Coronary artery (tissue), 2 donors: Measurements from ENCODE around the gene MYOM1.

ENCODE experiments used
- DNase-seq: peaks from one replicate; pipeline ENCODE4 v3.0.0-alpha.2; 2017; ENCODE audit warnings: low spot score
- H3K27ac ChIP-seq, 2 donors: fragments of 200-600 bp; sonication (generic); one replicate each; pipeline ENCODE4 v1.5.1; 2016 to 2019
- H3K4me3 ChIP-seq: fragments of 200-600 bp; sonication (generic); 2 replicates; pipeline ENCODE4 v1.5.1; 2016; ENCODE audit warnings: mild to moderate bottlenecking, moderate library complexity
- TF ChIP-seq, protein P1 (sequence below): fragments of 200-600 bp; sonication (generic); IDR thresholded peaks from one replicate; pipeline ENCODE4 v1.5.1; 2019; ENCODE audit warnings: antibody characterized with exemption

Gene MYOM1

GRCh38 chr18:3060667-3061580 is 158.8 kb downstream of the MYOM1 start:
- Histone ChIP-seq H3K27ac (peak overlapping the region in 1 of 2 donors; percentile 49), H3K4me3 (no peak overlapping the region)
- no peak for DNase-seq
- TF ChIP-seq, protein P1, sequence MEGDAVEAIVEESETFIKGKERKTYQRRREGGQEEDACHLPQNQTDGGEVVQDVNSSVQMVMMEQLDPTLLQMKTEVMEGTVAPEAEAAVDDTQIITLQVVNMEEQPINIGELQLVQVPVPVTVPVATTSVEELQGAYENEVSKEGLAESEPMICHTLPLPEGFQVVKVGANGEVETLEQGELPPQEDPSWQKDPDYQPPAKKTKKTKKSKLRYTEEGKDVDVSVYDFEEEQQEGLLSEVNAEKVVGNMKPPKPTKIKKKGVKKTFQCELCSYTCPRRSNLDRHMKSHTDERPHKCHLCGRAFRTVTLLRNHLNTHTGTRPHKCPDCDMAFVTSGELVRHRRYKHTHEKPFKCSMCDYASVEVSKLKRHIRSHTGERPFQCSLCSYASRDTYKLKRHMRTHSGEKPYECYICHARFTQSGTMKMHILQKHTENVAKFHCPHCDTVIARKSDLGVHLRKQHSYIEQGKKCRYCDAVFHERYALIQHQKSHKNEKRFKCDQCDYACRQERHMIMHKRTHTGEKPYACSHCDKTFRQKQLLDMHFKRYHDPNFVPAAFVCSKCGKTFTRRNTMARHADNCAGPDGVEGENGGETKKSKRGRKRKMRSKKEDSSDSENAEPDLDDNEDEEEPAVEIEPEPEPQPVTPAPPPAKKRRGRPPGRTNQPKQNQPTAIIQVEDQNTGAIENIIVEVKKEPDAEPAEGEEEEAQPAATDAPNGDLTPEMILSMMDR: no peak

DNA sequence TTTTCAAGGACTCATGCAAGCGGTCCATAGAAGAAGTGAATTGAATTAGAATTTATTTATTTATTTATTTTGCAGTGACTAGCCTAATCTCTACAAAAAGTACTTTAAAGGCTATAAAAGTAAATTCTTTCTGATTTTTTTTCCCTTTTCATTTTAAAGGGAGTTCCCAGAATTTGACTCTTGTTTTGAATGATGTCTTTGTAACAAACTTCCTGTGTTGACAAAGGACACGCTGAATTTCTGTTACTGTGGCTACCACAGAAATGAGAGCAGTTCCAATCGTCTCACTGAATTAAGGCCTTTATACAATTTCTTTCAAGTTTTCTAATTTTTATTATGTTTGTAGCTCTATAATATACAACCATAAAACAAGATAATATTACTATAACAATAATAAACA is 160.5 kb downstream of the MYOM1 start:
- no peak overlapping the region for H3K27ac ChIP-seq
- DNase-seq: no peak
- H3K4me3 ChIP-seq: no peak overlapping the region

DNA sequence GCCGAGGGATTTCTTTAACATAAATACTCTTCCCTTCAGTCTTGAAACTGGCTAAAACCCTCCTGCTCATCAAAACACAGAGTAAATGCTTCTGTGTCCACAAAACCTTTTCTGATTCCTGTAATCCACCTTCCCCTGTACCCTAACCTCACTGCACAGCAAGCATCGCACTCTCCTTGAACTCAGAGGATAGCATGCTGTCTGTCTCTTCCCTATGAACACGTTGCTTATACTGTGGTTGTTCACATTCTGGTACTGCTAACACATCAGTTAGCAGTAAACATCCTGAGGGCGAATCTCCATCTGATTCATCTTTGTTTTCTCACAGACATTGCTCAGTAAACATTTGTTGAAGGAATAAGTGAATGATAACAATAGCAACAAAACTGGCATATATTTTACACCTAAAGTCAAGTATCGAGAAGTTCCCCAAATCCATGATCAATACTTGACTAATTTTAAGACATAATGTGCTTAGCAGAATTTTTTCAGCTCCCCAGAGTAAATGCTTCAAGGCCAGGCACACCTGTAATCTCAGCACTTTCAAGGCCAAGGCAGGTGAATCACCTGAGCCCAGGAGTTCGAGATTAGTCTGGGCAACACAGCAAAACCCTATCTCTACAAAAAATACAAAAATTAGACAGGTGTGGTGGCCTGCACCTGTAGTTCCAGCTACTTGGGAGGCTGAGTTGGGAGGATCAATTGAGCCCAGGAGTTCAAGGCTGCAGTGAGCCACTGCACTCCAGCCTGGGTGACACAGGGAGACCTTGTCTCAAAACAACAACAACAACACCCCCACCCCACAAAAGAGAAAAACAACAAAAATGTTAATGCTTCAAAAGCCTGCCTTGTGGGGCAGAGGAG is 161.2 kb downstream of the MYOM1 start:
- TF ChIP-seq, protein P1: no peak
- DNase-seq: no peak
- H3K4me3 ChIP-seq: no peak overlapping the region
- no peak overlapping the region for H3K27ac ChIP-seq

More for the DNA sequence above, 160.5 kb downstream of the MYOM1 start:
- TF ChIP-seq, protein P1: no peak

GRCh38 chr18:3057526-3057925 is 162.2 kb downstream of the MYOM1 start:
- no peak for DNase-seq
- TF ChIP-seq, protein P1: no peak

GRCh38 chr18:3056311-3056710 is 163.5 kb downstream of the MYOM1 start:
- H3K27ac ChIP-seq: no peak overlapping the region
- no peak for DNase-seq
- TF ChIP-seq, protein P1: no peak
- no peak overlapping the region for H3K4me3 ChIP-seq

More at GRCh38 chr18:3057526-3057925, 162.2 kb downstream of the MYOM1 start:
- no peak overlapping the region for H3K27ac ChIP-seq
- H3K4me3 ChIP-seq: no peak overlapping the region

DNA sequence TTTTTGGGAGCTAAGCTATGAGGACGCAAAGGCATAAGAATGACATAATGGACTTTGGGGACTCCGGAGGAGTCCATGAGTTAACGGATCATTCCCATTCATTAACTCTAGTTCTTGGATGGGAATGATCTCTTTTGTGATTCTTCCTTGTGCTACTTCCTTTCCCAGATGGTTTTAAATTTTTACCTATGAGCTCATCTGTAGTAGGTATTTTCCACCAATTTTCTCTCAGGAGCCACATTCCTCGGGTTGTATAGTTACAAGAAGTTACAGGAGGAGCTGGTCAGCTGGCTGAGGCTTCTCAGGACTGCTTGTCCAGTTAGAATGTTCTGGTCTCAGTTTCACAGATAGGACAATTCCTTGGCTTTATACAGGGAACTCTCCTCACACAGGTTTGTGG is 164.0 kb downstream of the MYOM1 start:
- Histone ChIP-seq H3K4me3 (no peak overlapping the region), H3K27ac (no peak overlapping the region)
- TF ChIP-seq, protein P1: no peak
- no peak for DNase-seq
